ENCODE measurements around the gene DAGLA. TPM values are rescaled to one million over a fixed set of nuclear protein-coding genes. Genes with fewer than 3 reads are reported as not detected.

DAGLA gene
- total RNA-seq, 1 experiment from 2014 or later: 4.5 TPM

- Histone ChIP-seq H2BK5ac (ENCODE audit: insufficient read length, low read length) (peak overlapping the region; percentile 22), H4K91ac (ENCODE audit: insufficient read length, low read depth, low read length) (no peak overlapping the region), H3K23ac (ENCODE audit: insufficient read length, low read depth, low read length) (no peak overlapping the region), H3K4ac (ENCODE audit: low read depth, low read length) (peak overlapping the region; percentile 18; the same call in 1 of the 2 replicates), H2BK15ac (ENCODE audit: low read depth, low read length) (no peak overlapping the region), H3K9ac (ENCODE audit: extremely low read depth, insufficient read length, low read length) (peak overlapping the region; percentile 85), H4K8ac (replicated peaks; ENCODE audit: insufficient read length, low read depth, low read length) (no peak overlapping the region), H3T11ph (ENCODE audit: low read length) (no peak overlapping the region), H3K14ac (ENCODE audit: insufficient read depth, low read length) (peak overlapping the region; percentile 92; the same call in 1 of the 2 replicates), H3K23me2 (ENCODE audit: insufficient read length, low read depth, low read length, poor library complexity, severe bottlenecking) (peaks cover 3% of the 10 kb centered on the region), H4K20me1 (ENCODE audit: control insufficient read depth, insufficient read depth, insufficient read length) (peaks cover 2% of the 10 kb centered on the region), H2BK20ac (ENCODE audit: low read depth, low read length, poor library complexity, severe bottlenecking) (no peak overlapping the region), H2AFZ (ENCODE audit: low read length) (no peak overlapping the region), H3K18ac (ENCODE audit: insufficient read length, low read depth, low read length) (peak overlapping the region; percentile 86), H3K4me1 (ENCODE audit: insufficient read depth, low read length) (no peaks in the 10 kb centered on the region), H3K4me2 (ENCODE audit: insufficient read depth, insufficient read length, low read length) (peak overlapping the region; percentile 78), H3K56ac (ENCODE audit: insufficient read length, low read depth, low read length) (peak overlapping the region; percentile 1), H4K5ac (ENCODE audit: insufficient read length, low read depth, low read length) (no peak overlapping the region), H3K9me3 (ENCODE audit: control insufficient read depth, low read depth, low read length) (no peaks in the 10 kb centered on the region), H2BK12ac (ENCODE audit: insufficient read length, low read depth, low read length) (no peak overlapping the region), H2BK120ac (ENCODE audit: low read depth, low read length, poor library complexity, severe bottlenecking) (peak overlapping the region; percentile 74), H3K27me3 (ENCODE audit: insufficient read depth, low read length) (no peaks in the 10 kb centered on the region), H3K79me2 (ENCODE audit: insufficient read depth, low read length) (peaks cover 16% of the 10 kb centered on the region; the same call in 1 of the 2 replicates), H3K27ac (ENCODE audit: insufficient read length, low read depth, low read length) (peak overlapping the region; percentile 26), H3K79me1 (ENCODE audit: insufficient read depth, low read depth, low read length, poor library complexity, severe bottlenecking) (peaks cover 5% of the 10 kb centered on the region), H2AK5ac (ENCODE audit: insufficient read length, low read length) (no peak overlapping the region)
- no peak for DNase-seq
- WGBS (ENCODE audit: extremely low coverage, insufficient read length, low lambda C conversion rate): no CpG with 5 or more reads among the region's 14 CpGs
- H3K36me3 Mint-ChIP-seq (ENCODE audit: insufficient read depth in 1 of 3, low read depth in 3 of 3): peaks cover 37 to 69% (median 67%) of the 10 kb centered on the region in 3 experiments
- no peaks in the 10 kb centered on the region for H3K9me3 Mint-ChIP-seq
- peaks cover 16 to 21% of the 10 kb centered on the region in 2 experiments for H3K4me1 Mint-ChIP-seq
- peak overlapping the region; percentile 100 for H3K27ac Mint-ChIP-seq
- H3K4me3 Mint-ChIP-seq: peak overlapping the region; percentile 95 to 98
- TF ChIP-seq CTCF (conservative IDR thresholded peaks at IDR 0.05): no peak
- no peaks in the 10 kb centered on the region; the same call in 1 of the 2 replicates for H3K27me3 Mint-ChIP-seq (ENCODE audit: low read depth)
Measured at GRCh38 chr11:61791737-61792309, 111.6 kb downstream of the DAGLA start.

All from H9 (cell line).